Activated B cell treated with CpG ODN at 0.5 μM for 24 hours (primary cell): ENCODE data around the gene TUBB3. TPM values are rescaled to one million over a fixed set of nuclear protein-coding genes. Genes with fewer than 3 reads are reported as not detected.

Source experiments
- ATAC-seq: fragments of 200-7000 bp; cut with Tn5 transposase; one replicate; pipeline ENCODE4 v1.10.0; 2021; ENCODE audit warnings: low read depth, mild to moderate bottlenecking, moderate library complexity
- CTCF ChIA-PET: fragments of 350-600 bp; sonication (Branson Sonifier 250); formaldehyde crosslinking; loops from one replicate; lab custom pipeline; 2021; ENCODE audit warnings: antibody characterized with exemption; lab: Charles Lee
- POLR2A ChIA-PET: fragments of 350-600 bp; sonication (Branson Sonifier 250); formaldehyde crosslinking; loops from one replicate; lab custom pipeline; 2021; ENCODE audit warnings: antibody characterized with exemption; lab: Charles Lee
- DNase-seq: peaks from one replicate; pipeline ENCODE4 v3.0.0; 2022
- H3K27ac Mint-ChIP-seq: one replicate; pipeline ENCODE4 v1.8.0; 2020; ENCODE audit warnings: mixed read lengths
- H3K27me3 Mint-ChIP-seq: one replicate; pipeline ENCODE4 v1.8.0; 2021; ENCODE audit warnings: mixed read lengths
- H3K36me3 Mint-ChIP-seq: one replicate; pipeline ENCODE4 v1.8.0; 2021; ENCODE audit warnings: low read depth, mixed read lengths
- H3K4me1 Mint-ChIP-seq: one replicate; pipeline ENCODE4 v1.8.0; 2021; ENCODE audit warnings: mixed read lengths
- H3K4me3 Mint-ChIP-seq: one replicate; pipeline ENCODE4 v1.8.0; 2020; ENCODE audit warnings: mild to moderate bottlenecking, mixed read lengths
- H3K9me3 Mint-ChIP-seq: one replicate; pipeline ENCODE4 v1.8.0; 2020; ENCODE audit warnings: mixed read lengths
- CTCF ChIP-seq: fragments of 200-600 bp; IDR thresholded peaks from one replicate; pipeline ENCODE4 v1.8.0; 2022; ENCODE audit warnings: antibody characterized with exemption, mild to moderate bottlenecking
- intact Hi-C: fragments of 100-400 bp; cut with micrococcal nuclease; formaldehyde crosslinking; loops from one replicate; pipeline ENCODE4 v1.15.1; 2024
- total RNA-seq: library from RNA; stranded (reverse); gene quantifications from 2 replicates; pipeline ENCODE4 v1.2.3, GENCODE V29; 2022

Gene TUBB3
- total RNA-seq, 1 donor from 2014 or later, result 0.33 TPM

- H3K36me3 Mint-ChIP-seq, result peaks cover 57% of the 10 kb centered on the region
- intact Hi-C loops, result loop anchor here (2.0 kb wide), 1 partner anchor 24 kb away; no protein-coding TSS in a partner anchor
Observed at GRCh38 chr16:89904606-89905510, 18.3 kb upstream of the TUBB3 start.

DNA sequence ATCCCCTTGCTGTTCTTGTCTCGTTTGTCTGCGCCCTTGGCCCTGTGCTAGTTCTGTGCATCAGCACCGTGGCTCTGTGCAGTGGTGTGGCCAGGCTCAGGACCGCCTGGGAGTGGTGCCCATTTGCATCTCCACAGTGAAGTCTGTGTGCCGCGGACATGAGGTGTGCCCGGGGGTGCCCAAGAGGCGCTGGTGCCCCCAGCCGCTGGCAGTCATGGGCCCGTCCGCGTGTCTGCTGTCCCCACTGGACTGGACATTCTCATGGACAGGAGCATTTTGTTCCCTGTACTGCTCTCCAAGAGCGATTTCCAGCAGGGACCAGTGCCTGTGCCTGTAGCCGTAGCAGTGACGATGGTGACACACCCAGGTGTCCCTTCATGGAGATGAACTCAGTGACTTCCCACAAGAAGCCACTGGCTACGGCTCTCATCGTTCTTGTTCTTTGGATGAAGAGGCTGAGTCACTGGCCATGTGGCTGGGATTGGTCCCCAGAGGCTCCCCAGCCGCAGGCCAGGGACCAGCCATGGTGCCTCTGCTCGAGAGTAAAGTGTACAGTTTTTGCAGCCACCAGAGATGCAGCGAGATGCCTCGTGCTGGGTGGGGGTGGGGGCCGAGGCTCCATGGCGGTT, 17.5 kb upstream of the TUBB3 start:
- peaks cover 5% of the 10 kb centered on the region for H3K4me1 Mint-ChIP-seq
- ATAC-seq (no peak), DNase-seq (no peak)
- no peaks in the 10 kb centered on the region for H3K9me3 Mint-ChIP-seq
- ChIA-PET CTCF (no interaction called here), POLR2A (no interaction called here)
- peaks cover 57% of the 10 kb centered on the region for H3K36me3 Mint-ChIP-seq
- H3K27me3 Mint-ChIP-seq, result no peaks in the 10 kb centered on the region
- no peak for TF ChIP-seq CTCF
- intact Hi-C loops, result loop anchor here (2.0 kb wide), 1 partner anchor 25 kb away; no protein-coding TSS in a partner anchor
- H3K27ac Mint-ChIP-seq, result no peak overlapping the region
- no peak overlapping the region for H3K4me3 Mint-ChIP-seq

More at GRCh38 chr16:89904606-89905510, 18.3 kb upstream of the TUBB3 start:
- Mint-ChIP-seq H3K9me3 (no peaks in the 10 kb centered on the region), H3K4me3 (no peak overlapping the region), H3K27me3 (no peaks in the 10 kb centered on the region), H3K4me1 (peaks cover 3% of the 10 kb centered on the region), H3K27ac (no peak overlapping the region)
- ChIA-PET CTCF (no interaction called here), POLR2A (no interaction called here)
- DNase-seq (no peak), ATAC-seq (no peak)
- no peak for TF ChIP-seq CTCF

- no peaks in the 10 kb centered on the region for H3K9me3 Mint-ChIP-seq
- peaks cover 5% of the 10 kb centered on the region for H3K4me1 Mint-ChIP-seq
- POLR2A ChIA-PET, result interaction anchor here (0.6 kb wide), 1 partner anchor 33 kb away, joined by 3 read pairs; the partner anchor contains the start of gene TCF25
- no peak for TF ChIP-seq CTCF
- peaks cover 57% of the 10 kb centered on the region for H3K36me3 Mint-ChIP-seq
- no peak overlapping the region for H3K4me3 Mint-ChIP-seq
- DNase-seq (no peak), ATAC-seq (no peak)
- no peaks in the 10 kb centered on the region for H3K27me3 Mint-ChIP-seq
- intact Hi-C loops, result no loop called here
- H3K27ac Mint-ChIP-seq, result no peak overlapping the region
- CTCF ChIA-PET, result no interaction called here
Observed at GRCh38 chr16:89906140-89907025, 16.8 kb upstream of the TUBB3 start.

GRCh38 chr16:89907055-89907814, 15.9 kb upstream of the TUBB3 start:
- no peak for DNase-seq
- Mint-ChIP-seq H3K36me3 (peaks cover 66% of the 10 kb centered on the region), H3K27me3 (no peaks in the 10 kb centered on the region), H3K4me3 (no peak overlapping the region), H3K27ac (no peak overlapping the region), H3K4me1 (peaks cover 5% of the 10 kb centered on the region), H3K9me3 (no peaks in the 10 kb centered on the region)
- CTCF ChIA-PET, result interaction anchor here (0.7 kb wide), 1 partner anchor 201 kb away, joined by 3 read pairs; no protein-coding TSS in a partner anchor
- no peak for ATAC-seq
- TF ChIP-seq CTCF, result no peak
- intact Hi-C loops, result no loop called here
- POLR2A ChIA-PET, result interaction anchor here (0.6 to 1.1 kb wide), 5 partner anchors 10 to 75 kb away, joined by 3 to 6 read pairs (median 4); partner anchors contain the start of gene TCF25
